ENCODE results near the gene KCNMA1.

KCNMA1 gene

GRCh38 chr10:77279207-77279606 is 358.4 kb downstream of the KCNMA1 start:
- FAIRE-seq (no peak), DNase-seq (ENCODE audit: insufficient read length, low spot score) (no peak)
- TF ChIP-seq CTCF (IDR thresholded peaks at IDR 0.05; ENCODE audit: insufficient read depth, missing control alignments), result no peak

GRCh38 chr10:77274046-77274795 is 363.4 kb downstream of the KCNMA1 start:
- no peak for DNase-seq (ENCODE audit: insufficient read length, low spot score)
- TF ChIP-seq CTCF (IDR thresholded peaks at IDR 0.05; ENCODE audit: insufficient read depth, missing control alignments), result no peak
- no peak for FAIRE-seq

GRCh38 chr10:77269163-77269562 is 368.4 kb downstream of the KCNMA1 start:
- FAIRE-seq, result no peak
- no peak for TF ChIP-seq CTCF (IDR thresholded peaks at IDR 0.05; ENCODE audit: insufficient read depth, missing control alignments)

DNA sequence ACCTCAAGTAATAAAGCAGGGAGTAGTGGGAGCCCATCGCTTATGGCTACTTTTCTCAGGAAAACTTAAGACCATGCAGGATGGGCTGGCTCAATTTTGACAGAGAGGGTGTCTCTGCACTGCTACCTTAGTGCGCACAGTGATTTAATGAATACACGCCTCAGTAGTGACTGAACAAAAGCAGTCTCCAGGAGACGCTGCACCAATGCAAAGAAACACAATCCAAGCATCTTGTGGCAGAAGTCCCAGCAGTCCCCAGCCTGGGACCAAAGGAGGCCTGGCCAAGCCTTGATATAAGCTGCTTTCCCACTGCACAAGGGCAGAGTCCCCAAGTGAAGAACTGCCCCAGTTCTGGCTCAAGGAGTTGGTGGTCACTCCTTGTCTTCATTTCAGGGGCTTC is 368.9 kb downstream of the KCNMA1 start:
- TF ChIP-seq CTCF (IDR thresholded peaks at IDR 0.05; ENCODE audit: insufficient read depth, missing control alignments), result no peak
- DNase-seq (ENCODE audit: insufficient read length, low spot score) (no peak), FAIRE-seq (no peak)

More at GRCh38 chr10:77269163-77269562, 368.4 kb downstream of the KCNMA1 start:
- no peak for DNase-seq (ENCODE audit: insufficient read length, low spot score)

GRCh38 chr10:77267703-77268675 is 369.6 kb downstream of the KCNMA1 start:
- no peak for FAIRE-seq
- DNase-seq (ENCODE audit: insufficient read length, low spot score), result no peak
- no peak for TF ChIP-seq CTCF (IDR thresholded peaks at IDR 0.05; ENCODE audit: insufficient read depth, missing control alignments)

GRCh38 chr10:77266242-77266641 is 371.4 kb downstream of the KCNMA1 start:
- DNase-seq (ENCODE audit: insufficient read length, low spot score), result no peak
- FAIRE-seq, result peak; percentile 38
- no peak for TF ChIP-seq CTCF (IDR thresholded peaks at IDR 0.05; ENCODE audit: insufficient read depth, missing control alignments)

Measured in D721Med (cell line).